ENCODE measurements around the gene HAPLN2.
"Not testable (repeated sequence)": the region's sequence is repeated elsewhere in the genome, so short reads cannot be mapped to it uniquely, and the experiment has no call there.

The HAPLN2 gene

GRCh38 chr1:156579472-156579871, 39.7 kb upstream of the HAPLN2 start, which contains the start of gene TTC24:
TTC24 (plus strand) TSS chr1:156579723; CDS start chr1:156581365, 1,642 bp downstream.
- H3K27ac ChIP-seq: no peak within 1 kb of the TSS
- TF ChIP-seq ZFX (IDR thresholded peaks at IDR 0.05; ENCODE audit: borderline replicate concordance) (no peak), CTCF (IDR thresholded peaks at IDR 0.05) (no peak)

DNA sequence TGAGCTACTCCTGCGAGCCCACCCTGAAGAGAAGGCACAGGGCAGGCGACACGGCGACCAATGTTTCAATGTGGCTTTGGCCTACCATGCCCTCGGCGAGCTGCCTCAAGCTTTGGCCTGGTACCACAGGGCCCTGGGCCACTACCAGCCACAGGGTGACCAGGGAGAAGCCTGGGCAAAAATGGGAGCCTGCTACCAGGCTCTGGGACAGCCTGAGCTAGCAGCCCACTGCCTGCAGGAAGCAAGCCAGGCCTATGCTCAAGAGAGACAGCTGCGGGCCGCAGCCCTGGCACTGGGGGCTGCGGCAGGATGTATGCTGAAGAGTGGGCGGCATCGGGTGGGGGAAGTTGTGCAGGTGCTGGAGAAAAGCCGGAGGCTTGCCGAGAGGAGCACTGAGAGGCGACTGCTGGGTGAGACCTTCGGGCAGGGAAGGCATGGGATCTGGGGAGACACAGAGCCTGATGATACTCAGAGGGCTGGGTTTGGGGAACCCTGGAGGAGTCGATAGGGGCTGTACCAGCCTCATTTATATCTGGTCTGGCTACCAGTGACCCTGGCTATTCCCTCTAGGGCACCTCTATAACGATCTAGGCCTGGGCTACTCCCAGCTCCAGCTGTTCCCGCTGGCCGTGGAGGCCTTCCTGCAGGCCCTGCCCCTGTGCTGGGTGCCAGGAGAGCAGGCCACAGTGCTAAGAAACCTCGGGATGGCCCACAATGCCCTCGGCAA, 37.4 kb upstream of the HAPLN2 start:
- H3K27ac ChIP-seq: no peak overlapping the region
- TF ChIP-seq CTCF (IDR thresholded peaks at IDR 0.05) (no peak), ZFX (IDR thresholded peaks at IDR 0.05; ENCODE audit: borderline replicate concordance) (no peak)

DNA sequence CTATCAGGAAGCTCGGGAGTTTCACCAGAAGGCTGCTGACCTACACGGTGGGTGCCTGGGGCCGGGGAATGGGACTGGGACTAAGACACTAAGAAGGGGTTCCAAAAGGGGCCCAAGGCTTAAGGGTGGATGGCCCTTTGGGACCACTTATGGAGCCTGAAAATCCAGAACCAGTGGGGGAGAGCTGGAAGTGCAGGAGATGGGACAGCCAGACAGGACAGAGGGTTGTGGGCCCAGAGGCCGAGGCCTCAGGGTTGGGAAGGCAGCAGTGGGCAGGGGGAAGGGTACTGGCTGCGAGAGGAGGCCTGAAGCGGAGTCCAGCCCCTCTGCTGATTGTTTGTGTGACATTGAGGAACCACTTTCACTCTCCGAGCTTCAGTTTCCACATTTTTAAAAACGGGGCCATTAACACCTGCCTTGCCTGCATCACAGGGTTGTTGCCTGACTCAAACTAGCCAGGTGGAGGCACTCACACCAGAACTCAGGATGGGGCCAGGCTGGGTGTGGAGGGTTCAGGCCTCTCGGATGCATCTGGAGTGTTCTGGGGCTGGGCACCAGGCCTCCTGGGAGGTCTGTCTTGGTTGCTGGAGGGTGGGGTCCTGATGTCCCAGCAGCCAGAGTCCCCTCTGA, 36.7 kb upstream of the HAPLN2 start:
- TF ChIP-seq ZFX (IDR thresholded peaks at IDR 0.05; ENCODE audit: borderline replicate concordance) (no peak), CTCF (IDR thresholded peaks at IDR 0.05) (no peak)
- H3K27ac ChIP-seq: no peak overlapping the region

DNA sequence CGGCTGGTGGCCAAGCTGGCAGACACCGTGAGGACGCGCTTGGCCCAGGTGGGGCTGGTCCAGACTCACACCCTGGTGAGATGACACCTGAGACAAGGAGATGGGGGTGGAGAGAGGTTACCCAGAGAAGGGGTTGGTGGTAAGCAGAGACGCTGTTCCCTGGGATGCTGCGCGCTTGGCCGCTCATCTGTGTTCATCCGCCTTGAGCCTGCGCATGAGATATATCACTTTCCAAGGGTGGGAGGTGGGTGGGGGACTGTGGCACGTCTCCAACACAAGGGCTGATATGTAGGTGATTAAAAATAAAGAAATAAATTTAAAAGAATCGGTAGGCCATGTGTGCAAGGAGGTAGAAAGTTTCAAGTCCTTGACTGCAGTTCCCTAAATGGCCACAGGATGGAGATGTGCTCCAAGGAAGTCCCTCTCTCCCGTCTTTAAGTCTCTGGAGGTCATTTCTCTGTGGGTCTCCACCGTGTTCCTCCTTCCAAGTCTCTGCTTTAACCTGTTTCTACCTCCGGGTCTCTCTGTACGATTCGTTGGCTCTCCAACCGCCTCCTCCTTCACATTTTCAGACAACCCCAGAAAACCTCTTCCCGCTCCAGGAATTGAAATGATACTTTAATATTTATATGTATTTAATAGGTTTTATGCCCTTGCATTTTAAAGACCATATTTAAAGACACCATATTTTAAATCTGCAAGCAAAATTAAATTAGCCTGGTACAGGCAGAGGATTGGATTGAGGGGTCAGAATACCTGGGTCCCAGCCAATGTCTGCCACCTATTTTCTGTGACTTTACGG, 35.2 kb upstream of the HAPLN2 start:
- TF ChIP-seq ZFX (IDR thresholded peaks at IDR 0.05; ENCODE audit: borderline replicate concordance) (no peak), CTCF (IDR thresholded peaks at IDR 0.05) (peak; percentile 95)
- H3K27ac ChIP-seq: no peak overlapping the region

DNA sequence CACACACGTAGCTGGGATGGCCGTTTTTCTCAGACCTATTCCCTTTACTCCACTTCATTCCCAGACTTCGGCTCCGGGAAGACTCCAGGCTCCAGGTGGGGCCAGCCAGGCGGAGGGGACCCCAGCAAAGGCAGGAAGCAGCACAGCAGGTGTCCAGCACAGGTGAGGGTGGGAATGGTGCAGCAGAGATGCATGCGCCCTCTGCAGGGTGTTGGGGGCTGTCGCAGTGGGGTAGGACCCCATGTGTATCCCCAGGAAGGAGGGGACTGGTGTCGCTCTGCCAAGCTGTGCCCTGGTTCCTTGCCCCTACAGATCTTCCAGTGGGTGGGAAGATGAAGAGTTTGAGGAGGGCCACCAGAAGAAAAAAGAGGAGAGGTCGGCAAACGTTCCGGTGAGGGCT, 34.4 kb upstream of the HAPLN2 start:
- TF ChIP-seq ZFX (IDR thresholded peaks at IDR 0.05; ENCODE audit: borderline replicate concordance): no peak
- no peak for TF ChIP-seq CTCF (IDR thresholded peaks at IDR 0.05)

DNA sequence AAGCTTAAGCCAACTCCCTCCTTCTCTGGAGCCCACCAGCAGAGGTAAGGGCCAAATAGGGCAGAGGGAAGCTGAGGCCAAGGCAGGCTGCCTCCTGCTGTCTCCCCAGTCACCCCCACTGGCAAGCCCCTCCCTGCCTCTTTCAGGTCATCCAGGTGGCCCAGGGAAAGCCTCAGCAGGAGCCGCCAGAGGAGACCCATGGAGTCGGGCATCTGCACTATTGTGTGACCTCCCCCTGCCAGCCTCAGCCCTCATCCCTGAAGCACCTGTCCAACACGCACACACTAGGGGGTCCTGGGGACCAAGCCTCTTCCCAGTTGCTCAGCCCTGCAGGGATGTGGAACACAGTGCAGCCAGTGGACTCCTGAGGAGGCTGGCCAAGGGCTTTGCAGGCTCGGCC, 32.9 kb upstream of the HAPLN2 start:
- no peak overlapping the region for H3K27ac ChIP-seq
- TF ChIP-seq ZFX (IDR thresholded peaks at IDR 0.05; ENCODE audit: borderline replicate concordance): no peak

More for the DNA sequence above, 34.4 kb upstream of the HAPLN2 start:
- H3K27ac ChIP-seq: no peak overlapping the region

DNA sequence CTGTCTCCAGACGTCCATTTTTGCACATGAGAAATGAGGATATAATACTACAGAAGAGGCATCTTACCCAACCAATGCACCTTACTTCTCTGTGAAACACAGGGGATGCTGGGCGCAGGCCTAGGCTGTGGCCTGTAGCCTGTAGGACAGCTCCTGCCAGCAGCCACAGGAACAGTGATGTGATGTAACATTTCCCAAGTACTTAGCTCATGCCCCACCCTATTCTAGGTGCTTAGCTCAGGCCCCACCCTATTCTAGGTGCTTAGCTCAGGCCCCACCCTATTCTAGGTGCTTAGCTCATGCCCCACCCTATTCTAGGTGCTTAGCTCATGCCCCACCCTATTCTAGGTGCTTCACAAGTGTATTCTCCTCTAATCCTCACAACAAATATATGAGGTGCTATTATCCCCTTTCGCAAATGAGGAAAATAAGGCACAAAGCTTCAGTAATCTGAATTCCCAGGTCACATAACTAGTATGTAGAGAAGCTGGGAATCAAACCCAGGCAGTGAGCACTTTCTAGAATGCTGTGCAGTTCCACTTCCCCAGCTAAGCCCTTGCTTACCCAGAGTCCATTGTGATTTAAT, 32.2 kb upstream of the HAPLN2 start:
- no peak for TF ChIP-seq ZFX (IDR thresholded peaks at IDR 0.05; ENCODE audit: borderline replicate concordance)
- H3K27ac ChIP-seq: no peak overlapping the region

DNA sequence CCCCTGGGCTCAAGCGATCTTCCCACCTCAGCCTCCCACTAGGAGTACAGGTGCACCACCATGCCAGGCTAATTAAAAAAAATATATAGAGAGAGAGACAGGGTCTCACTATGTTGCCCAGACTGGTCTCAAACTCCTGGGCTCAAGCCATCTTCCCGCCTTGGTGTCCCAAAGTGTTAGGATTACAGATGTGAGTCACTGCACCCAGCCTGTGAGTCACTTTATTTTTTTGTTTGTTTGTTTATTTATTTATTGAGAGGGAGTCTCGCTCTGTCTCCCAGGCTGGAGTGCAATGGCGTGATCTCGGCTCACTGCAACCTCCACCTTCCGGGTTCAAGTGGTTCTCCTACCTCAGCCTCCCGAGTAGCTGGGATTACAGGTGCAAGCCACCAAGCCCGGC, 31.3 kb upstream of the HAPLN2 start:
- not testable (repeated sequence) for H3K27ac ChIP-seq

All from 22Rv1 (cell line).